Natural killer cell (primary cell): ENCODE results near the gene SLC29A2. TPM values are rescaled to one million over a fixed set of nuclear protein-coding genes. Genes with fewer than 3 reads are reported as not detected.

Experiments used
- ATAC-seq, 3 donors: fragments of 150-1000 bp in 2 of 3; fragments of 200-7000 bp in 1 of 3; cut with Tn5 transposase; 1 replicate in 1 of 3; 2 replicates in 2 of 3; pipeline ENCODE4 v1.10.0; 2021; ENCODE audit warnings: mild to moderate bottlenecking in 2 of 3, moderate library complexity in 2 of 3
- DNase-seq, 2 donors: peaks; one replicate each; pipeline versions ENCODE4 v3.0.0 to v3.0.0-alpha.2; 2013 to 2021; ENCODE audit warnings: mixed read lengths in 1 of 2
- H3K27ac ChIP-seq: one replicate; pipeline ENCODE4 v1.5.1; 2013; ENCODE audit warnings: mild to moderate bottlenecking, low read length
- H3K27me3 ChIP-seq: one replicate; pipeline ENCODE4 v1.6.1; 2013; ENCODE audit warnings: low read length; ENCODE audit not compliant: control insufficient read depth, insufficient read depth
- H3K36me3 ChIP-seq: one replicate; pipeline ENCODE4 v1.6.1; 2013; ENCODE audit warnings: low read length; ENCODE audit not compliant: control insufficient read depth, insufficient read depth
- H3K4me1 ChIP-seq: one replicate; pipeline ENCODE4 v1.6.1; 2013; ENCODE audit warnings: low read length; ENCODE audit not compliant: control insufficient read depth, insufficient read depth
- H3K4me3 ChIP-seq: one replicate; pipeline ENCODE4 v1.5.1; 2013; ENCODE audit warnings: low read length
- H3K9me3 ChIP-seq: one replicate; pipeline ENCODE4 v1.6.1; 2013; ENCODE audit warnings: low read length; ENCODE audit not compliant: control insufficient read depth, insufficient read depth
- H3K27ac Mint-ChIP-seq, 2 donors: one replicate each; pipeline ENCODE4 v1.8.0; 2022; ENCODE audit warnings: mild to moderate bottlenecking in 2 of 2, mixed read lengths in 2 of 2, moderate library complexity in 1 of 2
- H3K27me3 Mint-ChIP-seq, 2 donors: one replicate each; pipeline ENCODE4 v1.8.0; 2022; ENCODE audit warnings: low read depth in 2 of 2, mixed read lengths in 2 of 2
- H3K36me3 Mint-ChIP-seq: one replicate; pipeline ENCODE4 v1.8.0; 2022; ENCODE audit warnings: mixed read lengths
- H3K4me1 Mint-ChIP-seq, 2 donors: one replicate each; pipeline ENCODE4 v1.8.0; 2022; ENCODE audit warnings: mixed read lengths in 2 of 2
- H3K4me3 Mint-ChIP-seq: one replicate; pipeline ENCODE4 v1.8.0; 2022; ENCODE audit warnings: mild to moderate bottlenecking, moderate library complexity, mixed read lengths
- H3K9me3 Mint-ChIP-seq, 2 donors: one replicate each; pipeline ENCODE4 v1.8.0; 2022; ENCODE audit warnings: mixed read lengths in 2 of 2
- CTCF ChIP-seq: fragments of 200-600 bp; IDR thresholded peaks from one replicate; pipeline ENCODE4 v1.8.0; 2022; ENCODE audit warnings: antibody characterized with exemption
- WGBS: methylation state at CpG from one replicate; pipeline ENCODE4 v1.1.7; 2013; ENCODE audit warnings: missing lambda C conversion rate; ENCODE audit not compliant: insufficient coverage; 5-methylcytosine and 5-hydroxymethylcytosine counted together
- intact Hi-C: fragments of 100-400 bp; cut with micrococcal nuclease; formaldehyde crosslinking; loops from one replicate; pipeline ENCODE4 v1.14.2; 2022
- total RNA-seq, 4 donors: library from RNA; stranded (reverse); fragments of 120-200 nt in 1 of 4; gene quantifications; one replicate each; pipeline versions ENCODE4 v1.2.3 to v1.2.4, GENCODE V29; 2013 to 2022

Gene SLC29A2
- total RNA-seq, 3 donors from 2014 or later (not counting 1 experiment from before 2014, with no cell fraction given) = 1.5 to 1.8 (median 1.6) TPM

GRCh38 chr11:66412110-66412509 is 40.5 kb upstream of the SLC29A2 start:
- Mint-ChIP-seq H3K4me3 (no peak overlapping the region), H3K27me3 (peaks cover 32 to 47% of the 10 kb centered on the region in 2 donors), H3K36me3 (no peaks in the 10 kb centered on the region), H3K27ac (no peak overlapping the region), H3K4me1 (peaks cover 5 to 6% of the 10 kb centered on the region in 2 donors), H3K9me3 (no peaks in the 10 kb centered on the region)
- Histone ChIP-seq H3K27ac (no peak overlapping the region), H3K4me1 (peaks cover 6% of the 10 kb centered on the region), H3K36me3 (no peaks in the 10 kb centered on the region), H3K27me3 (peaks cover 3% of the 10 kb centered on the region), H3K4me3 (no peak overlapping the region), H3K9me3 (no peaks in the 10 kb centered on the region)
- ATAC-seq (no peak), DNase-seq (no peak)
- WGBS = 89% methylated on average over 7 of the region's 7 CpGs
- no peak for TF ChIP-seq CTCF
- intact Hi-C loops = no loop called here

- WGBS = 78% methylated on average over 4 of the region's 4 CpGs
- H3K27me3 ChIP-seq = peaks cover 3% of the 10 kb centered on the region
- intact Hi-C loops = no loop called here
- H3K36me3 ChIP-seq = no peaks in the 10 kb centered on the region
- Mint-ChIP-seq H3K27ac (no peak overlapping the region), H3K27me3 (peaks cover 29 to 41% of the 10 kb centered on the region in 2 donors), H3K4me1 (peaks cover 5 to 6% of the 10 kb centered on the region in 2 donors), H3K4me3 (no peak overlapping the region), H3K36me3 (no peaks in the 10 kb centered on the region), H3K9me3 (no peaks in the 10 kb centered on the region)
- no peak for DNase-seq
- no peak overlapping the region for H3K4me3 ChIP-seq
- H3K9me3 ChIP-seq = no peaks in the 10 kb centered on the region
- ATAC-seq = no peak
- TF ChIP-seq CTCF = no peak
- peaks cover 6% of the 10 kb centered on the region for H3K4me1 ChIP-seq
- no peak overlapping the region for H3K27ac ChIP-seq
Observed at GRCh38 chr11:66411323-66411722, 39.8 kb upstream of the SLC29A2 start.

- H3K36me3 Mint-ChIP-seq = no peaks in the 10 kb centered on the region
- Histone ChIP-seq H3K9me3 (no peaks in the 10 kb centered on the region), H3K4me1 (peaks cover 6% of the 10 kb centered on the region), H3K4me3 (no peak overlapping the region), H3K36me3 (no peaks in the 10 kb centered on the region), H3K27ac (no peak overlapping the region), H3K27me3 (peaks cover 3% of the 10 kb centered on the region)
- peaks cover 36 to 41% of the 10 kb centered on the region in 2 donors for H3K27me3 Mint-ChIP-seq
- WGBS = 81% methylated on average over 12 of the region's 12 CpGs
- no peaks in the 10 kb centered on the region for H3K9me3 Mint-ChIP-seq
- TF ChIP-seq CTCF = no peak
- DNase-seq = no peak
- no peak overlapping the region for H3K4me3 Mint-ChIP-seq
- no peak for ATAC-seq
- H3K27ac Mint-ChIP-seq = no peak overlapping the region
- H3K4me1 Mint-ChIP-seq = peaks cover 5 to 6% of the 10 kb centered on the region in 2 donors
- intact Hi-C loops = no loop called here
Observed at GRCh38 chr11:66410191-66410590, 38.6 kb upstream of the SLC29A2 start.

GRCh38 chr11:66409226-66409625 is 37.7 kb upstream of the SLC29A2 start:
- intact Hi-C loops = loop anchor here (2.0 kb wide), 1 partner anchor 30 kb away; the partner anchor contains the start of gene MRPL11
- no peak overlapping the region for H3K4me3 ChIP-seq

More at GRCh38 chr11:66409226-66409625, 37.7 kb upstream of the SLC29A2 start:
- Mint-ChIP-seq H3K4me3 (no peak overlapping the region), H3K4me1 (peaks cover 5 to 6% of the 10 kb centered on the region in 2 donors), H3K36me3 (no peaks in the 10 kb centered on the region), H3K27me3 (peaks cover 36 to 41% of the 10 kb centered on the region in 2 donors), H3K9me3 (no peaks in the 10 kb centered on the region), H3K27ac (no peak overlapping the region)
- Histone ChIP-seq H3K27ac (no peak overlapping the region), H3K9me3 (no peaks in the 10 kb centered on the region), H3K27me3 (no peaks in the 10 kb centered on the region), H3K4me1 (peaks cover 6% of the 10 kb centered on the region), H3K36me3 (no peaks in the 10 kb centered on the region)
- DNase-seq = no peak
- WGBS = 49% methylated on average over 7 of the region's 15 CpGs
- ATAC-seq = no peak
- TF ChIP-seq CTCF = no peak
